COLO829 (cell line): ENCODE results near the gene MSANTD4.
"Not testable (repeated sequence)": the region's sequence is repeated elsewhere in the genome, so short reads cannot be mapped to it uniquely, and the experiment has no call there.

ENCODE experiments used
- DNase-seq: peaks from one replicate; pipeline ENCODE4 v3.0.0; 2012; ENCODE audit warnings: low spot score

MSANTD4 gene

GRCh38 chr11:106021967-106022794 is at the start of gene MSANTD4:
TSS of gene MSANTD4 (minus strand) at chr11:106022240. CDS start at chr11:106010917, 11,323 bp downstream.
- DNase-seq, result peak; percentile 94

- DNase-seq, result no peak
These were observed 48.6 kb upstream of the MSANTD4 start for GRCh38 chr11:106070606-106071005.

GRCh38 chr11:106063009-106063408 is 41.0 kb upstream of the MSANTD4 start:
- DNase-seq, result no peak

GRCh38 chr11:106061954-106062949 is 40.2 kb upstream of the MSANTD4 start:
- no peak for DNase-seq

GRCh38 chr11:106061249-106061784 is 39.3 kb upstream of the MSANTD4 start:
- DNase-seq, result no peak

- DNase-seq, result no peak
These were observed 37.6 kb upstream of the MSANTD4 start for GRCh38 chr11:106059617-106060016.

GRCh38 chr11:106058377-106058776 is 36.3 kb upstream of the MSANTD4 start:
- not testable (repeated sequence) for DNase-seq

GRCh38 chr11:106051103-106051502 is 29.1 kb upstream of the MSANTD4 start:
- no peak for DNase-seq

GRCh38 chr11:106049727-106050476 is 27.9 kb upstream of the MSANTD4 start:
- no peak for DNase-seq

- DNase-seq, result no peak
These were observed 25.6 kb upstream of the MSANTD4 start for GRCh38 chr11:106047631-106048030.

GRCh38 chr11:106043540-106043939 is 21.5 kb upstream of the MSANTD4 start:
- no peak for DNase-seq

GRCh38 chr11:106032861-106033260 is 10.8 kb upstream of the MSANTD4 start:
- no peak for DNase-seq

GRCh38 chr11:106031936-106032335 is 9.9 kb upstream of the MSANTD4 start:
- DNase-seq, result no peak

- no peak for DNase-seq
These were observed 9.3 kb upstream of the MSANTD4 start for GRCh38 chr11:106031202-106031810.

- no peak for DNase-seq
These were observed 8.6 kb upstream of the MSANTD4 start for GRCh38 chr11:106030609-106031008.

GRCh38 chr11:106022795-106023275 is 795 bp upstream of the MSANTD4 start:
- no peak for DNase-seq

GRCh38 chr11:106021181-106021966 is 666 bp downstream of the MSANTD4 start:
- no peak for DNase-seq

GRCh38 chr11:106017093-106017492 is 4.9 kb downstream of the MSANTD4 start:
- DNase-seq, result no peak

GRCh38 chr11:106015066-106015465 is 7.0 kb downstream of the MSANTD4 start:
- DNase-seq, result no peak

GRCh38 chr11:106014620-106015019 is 7.4 kb downstream of the MSANTD4 start:
- no peak for DNase-seq
